ENCODE data around the gene CHAD. TPM values are rescaled to one million over a fixed set of nuclear protein-coding genes. Genes with fewer than 3 reads are reported as not detected.
"Not testable (repeated sequence)": the region's sequence is repeated elsewhere in the genome, so short reads cannot be mapped to it uniquely, and the experiment has no call there.

CHAD gene
- total RNA-seq, 1 experiment from 2014 or later = not detected

DNA sequence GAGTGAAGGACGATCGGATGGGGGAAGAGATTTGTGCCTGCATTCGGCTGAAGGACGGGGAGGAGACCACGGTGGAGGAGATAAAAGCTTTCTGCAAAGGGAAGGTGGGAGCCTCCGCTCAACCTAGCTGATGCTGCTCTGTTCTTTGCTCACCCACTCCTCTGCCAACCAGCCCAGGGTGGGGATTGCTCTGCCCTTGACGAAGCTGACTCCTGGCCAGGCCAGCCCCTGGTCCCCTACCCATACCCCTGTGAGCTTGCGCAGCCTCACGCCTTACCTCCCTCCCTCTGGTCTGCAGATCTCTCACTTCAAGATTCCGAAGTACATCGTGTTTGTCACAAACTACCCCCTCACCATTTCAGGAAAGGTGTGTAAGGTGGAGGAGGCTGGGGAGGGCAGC, 5.2 kb upstream of the CHAD start:
- no peak for DNase-seq (ENCODE audit: low read depth)

DNA sequence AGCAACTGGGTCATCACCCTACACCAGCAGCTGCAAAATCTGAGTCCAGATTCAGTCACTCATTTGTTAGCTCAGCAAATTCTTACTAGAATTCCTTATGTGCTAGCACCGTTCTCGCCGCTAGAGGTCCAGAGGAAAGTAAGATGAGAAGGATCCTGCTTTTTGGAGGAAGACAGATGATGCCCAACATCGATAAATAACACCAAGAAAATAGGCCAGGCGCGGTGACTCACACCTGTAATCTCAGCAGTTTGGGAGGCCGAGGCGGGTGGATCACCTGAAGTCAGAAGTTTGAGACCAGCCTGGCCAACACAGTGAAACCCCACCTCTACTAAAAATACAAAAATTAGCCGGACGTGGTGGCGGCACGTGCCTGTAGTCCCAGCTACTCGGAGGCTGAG, 4.1 kb upstream of the CHAD start:
- not testable (repeated sequence) for DNase-seq (ENCODE audit: low read depth)

GRCh38 chr17:50472286-50472685, 3.6 kb upstream of the CHAD start:
- DNase-seq (ENCODE audit: low read depth) = no peak

DNA sequence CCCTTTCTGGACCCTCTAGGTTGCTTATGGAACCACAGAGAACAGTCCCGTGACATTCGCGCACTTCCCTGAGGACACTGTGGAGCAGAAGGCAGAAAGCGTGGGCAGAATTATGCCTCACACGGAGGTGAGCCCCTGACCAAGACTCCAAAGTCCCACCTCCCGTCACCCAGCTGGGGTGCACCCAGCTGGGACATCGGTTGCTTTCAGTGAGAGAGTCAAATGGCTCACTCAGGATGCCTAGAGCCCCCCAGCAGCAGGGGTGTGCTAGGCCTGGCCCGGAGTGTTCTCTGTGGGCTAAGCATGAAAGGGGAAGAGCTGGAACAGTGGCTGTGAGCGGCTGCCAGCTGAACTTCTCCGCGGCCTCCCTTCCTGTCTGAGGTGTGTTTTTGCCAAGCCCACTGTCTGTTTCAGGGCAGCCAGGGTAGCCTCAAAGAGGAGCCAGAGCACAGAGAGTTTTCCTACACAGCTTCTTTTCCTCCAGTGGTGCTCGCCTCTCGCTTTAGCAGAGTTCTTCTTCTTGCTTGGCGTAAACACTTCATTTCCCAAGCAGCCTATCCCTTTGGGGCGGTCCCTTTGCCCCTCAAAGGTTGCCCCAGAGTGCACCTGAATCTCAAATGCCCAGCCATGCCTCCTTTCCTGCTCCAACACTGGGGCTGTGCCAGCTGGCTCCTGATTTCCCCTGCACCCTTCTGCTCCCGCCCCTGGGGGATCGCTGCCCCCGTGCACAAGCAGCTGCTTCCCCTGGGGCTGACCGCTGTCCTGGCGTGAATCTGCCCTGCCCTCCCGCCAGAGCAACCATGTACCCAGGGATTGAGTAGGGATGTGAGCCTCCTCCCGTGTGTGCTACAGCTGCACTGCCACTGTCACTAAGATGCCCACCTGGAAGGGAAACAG, 2.6 kb upstream of the CHAD start:
- no peak for DNase-seq (ENCODE audit: low read depth)

GRCh38 chr17:50470426-50470825, 1.7 kb upstream of the CHAD start:
- DNase-seq (ENCODE audit: low read depth) = no peak

DNA sequence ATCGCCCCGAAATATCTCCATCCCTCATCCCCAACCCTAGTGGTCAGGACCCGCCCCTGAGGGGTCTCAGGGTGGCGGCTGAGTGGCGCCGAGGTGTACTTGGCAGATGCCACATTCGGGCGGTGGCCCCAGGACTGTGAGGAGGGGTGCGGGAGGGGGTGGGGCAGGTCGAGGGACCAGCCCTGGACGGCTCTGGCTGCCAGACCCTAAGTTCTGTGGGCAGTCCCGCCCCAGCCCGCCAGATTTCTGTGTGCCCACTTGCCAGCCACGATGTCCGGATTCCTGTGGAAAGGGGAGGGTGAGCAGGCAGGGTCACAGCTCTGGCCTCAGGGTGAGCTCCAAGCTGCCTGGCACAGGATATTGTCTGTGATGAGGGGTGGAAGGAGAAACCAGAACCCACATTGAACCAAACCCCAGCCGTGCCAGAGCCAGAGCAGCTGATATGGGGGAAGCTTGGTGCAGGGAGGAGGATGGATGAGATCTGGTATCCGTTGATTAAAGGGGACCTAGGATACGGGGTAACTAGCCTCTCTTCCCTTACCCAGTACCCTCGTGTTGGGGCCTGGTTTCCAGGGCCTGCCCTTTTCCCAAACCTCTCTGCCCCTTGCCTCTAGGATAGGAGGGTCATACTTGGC, 1.1 kb upstream of the CHAD start:
- no peak for DNase-seq (ENCODE audit: low read depth)

GRCh38 chr17:50469208-50469605, 527 bp upstream of the CHAD start:
- DNase-seq (ENCODE audit: low read depth) = no peak

- no peak for DNase-seq (ENCODE audit: low read depth)
Observed at GRCh38 chr17:50467855-50468303, 801 bp downstream of the CHAD start.

GRCh38 chr17:50467114-50467854, 1.4 kb downstream of the CHAD start:
- DNase-seq (ENCODE audit: low read depth) = no peak

DNA sequence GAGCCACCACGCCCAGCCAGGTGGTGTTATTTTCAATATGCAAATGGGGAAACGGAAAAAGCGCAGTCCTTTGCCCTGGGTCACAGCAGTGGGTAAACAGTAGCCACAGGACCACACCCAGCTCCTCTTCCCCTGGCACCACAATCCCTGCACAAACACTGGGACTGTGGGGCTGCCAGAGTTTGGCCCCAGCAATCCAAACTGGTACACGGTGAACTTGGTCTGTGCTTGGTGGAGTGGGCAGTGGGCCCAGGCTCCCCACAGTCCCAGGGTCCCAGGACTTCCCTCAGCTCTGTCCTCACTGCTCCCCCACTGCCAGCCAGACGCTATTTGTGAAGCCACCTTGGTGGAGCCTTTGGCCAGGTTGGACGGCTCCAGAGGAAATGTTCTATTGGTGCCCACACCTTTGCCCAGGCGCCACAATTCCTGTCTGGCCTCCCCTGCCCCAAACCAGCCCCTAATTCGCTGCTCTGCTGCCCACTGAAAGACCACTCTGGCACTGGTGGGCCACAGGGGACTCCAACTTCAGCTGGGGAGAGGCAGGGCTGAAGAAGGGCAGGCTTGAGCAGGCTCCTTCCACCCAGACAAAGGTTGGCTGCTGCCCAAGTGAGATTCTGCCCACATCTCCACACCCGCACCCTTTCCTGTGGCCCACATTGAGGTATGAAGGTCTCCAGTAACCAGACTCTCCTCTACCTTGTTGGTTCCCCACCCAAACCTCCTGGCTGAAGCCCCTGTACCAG, 2.1 kb downstream of the CHAD start:
- DNase-seq (ENCODE audit: low read depth) = no peak

- DNase-seq (ENCODE audit: low read depth) = no peak
Observed at GRCh38 chr17:50465635-50466034, 3.0 kb downstream of the CHAD start.

DNA sequence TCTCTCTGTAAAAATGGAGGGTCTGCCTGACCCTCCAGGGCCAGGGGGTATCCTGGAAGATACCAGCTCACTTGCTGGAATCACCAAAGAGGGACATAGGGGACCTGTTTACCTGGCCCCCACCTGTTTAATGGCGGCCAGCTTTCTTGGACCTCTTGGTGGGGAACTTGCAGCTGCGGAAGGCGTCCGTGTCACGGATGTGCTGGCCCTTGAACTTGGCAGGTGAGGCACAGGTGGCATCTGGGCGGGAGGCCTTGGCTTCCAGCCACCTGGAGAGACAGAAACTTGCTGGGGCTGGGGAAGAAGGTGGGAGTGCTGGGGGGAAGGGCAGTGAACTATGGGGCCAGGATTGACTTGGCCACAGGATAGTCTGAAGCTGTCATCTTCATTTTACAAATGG, 3.5 kb downstream of the CHAD start:
- no peak for DNase-seq (ENCODE audit: low read depth)

GRCh38 chr17:50464736-50465135, 3.9 kb downstream of the CHAD start:
- DNase-seq (ENCODE audit: low read depth) = no peak

DNA sequence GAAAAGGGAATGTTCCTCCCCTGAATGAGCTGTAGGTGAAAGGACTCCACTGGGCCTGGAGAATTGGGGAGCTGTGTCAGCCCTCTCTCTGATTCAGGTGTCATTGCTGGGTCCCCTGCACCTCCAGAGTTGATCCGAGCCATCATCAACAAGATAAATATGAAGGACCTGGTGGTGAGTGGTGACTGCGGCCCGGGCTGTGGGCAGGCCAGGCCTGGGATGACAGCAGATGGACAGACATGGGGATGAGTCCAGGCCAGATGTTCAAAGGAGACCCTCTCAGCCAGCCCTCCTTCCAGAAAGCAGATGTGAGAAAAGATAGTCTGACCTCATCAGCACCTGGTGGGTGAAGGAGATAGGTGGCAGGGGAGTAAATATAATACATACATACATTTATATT, 4.6 kb downstream of the CHAD start:
- DNase-seq (ENCODE audit: low read depth) = no peak

GRCh38 chr17:50462446-50462845, 6.2 kb downstream of the CHAD start:
- no peak for DNase-seq (ENCODE audit: low read depth)

DNA sequence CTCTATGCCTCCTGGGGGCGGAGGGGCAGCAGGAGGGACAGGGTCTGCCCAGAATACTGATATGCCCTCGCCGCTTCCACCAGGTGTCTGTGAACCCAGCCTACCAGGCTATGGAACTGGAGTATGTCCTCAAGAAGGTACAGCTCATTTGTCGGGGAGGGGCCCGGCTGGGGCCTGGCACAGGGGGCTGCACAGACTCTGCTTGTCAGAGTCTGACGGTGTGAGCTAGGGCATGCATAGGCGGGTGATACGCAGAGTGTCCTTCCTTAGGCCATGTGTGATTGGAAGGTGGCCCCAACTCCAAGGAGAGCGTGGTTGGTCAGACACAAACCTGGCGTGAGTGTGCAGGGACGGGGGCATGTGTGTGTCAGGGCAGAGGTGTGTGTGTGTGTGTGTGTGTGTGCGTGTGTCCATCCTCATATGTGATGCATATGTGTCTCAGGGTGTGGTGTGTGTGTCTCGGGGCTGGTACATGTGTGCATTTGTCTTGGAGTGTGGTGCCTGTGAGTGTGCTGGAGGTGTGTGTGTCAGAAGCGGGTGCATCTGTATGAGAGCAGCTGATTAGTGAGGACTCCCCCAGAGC, 7.0 kb downstream of the CHAD start:
- DNase-seq (ENCODE audit: low read depth) = no peak

DNA sequence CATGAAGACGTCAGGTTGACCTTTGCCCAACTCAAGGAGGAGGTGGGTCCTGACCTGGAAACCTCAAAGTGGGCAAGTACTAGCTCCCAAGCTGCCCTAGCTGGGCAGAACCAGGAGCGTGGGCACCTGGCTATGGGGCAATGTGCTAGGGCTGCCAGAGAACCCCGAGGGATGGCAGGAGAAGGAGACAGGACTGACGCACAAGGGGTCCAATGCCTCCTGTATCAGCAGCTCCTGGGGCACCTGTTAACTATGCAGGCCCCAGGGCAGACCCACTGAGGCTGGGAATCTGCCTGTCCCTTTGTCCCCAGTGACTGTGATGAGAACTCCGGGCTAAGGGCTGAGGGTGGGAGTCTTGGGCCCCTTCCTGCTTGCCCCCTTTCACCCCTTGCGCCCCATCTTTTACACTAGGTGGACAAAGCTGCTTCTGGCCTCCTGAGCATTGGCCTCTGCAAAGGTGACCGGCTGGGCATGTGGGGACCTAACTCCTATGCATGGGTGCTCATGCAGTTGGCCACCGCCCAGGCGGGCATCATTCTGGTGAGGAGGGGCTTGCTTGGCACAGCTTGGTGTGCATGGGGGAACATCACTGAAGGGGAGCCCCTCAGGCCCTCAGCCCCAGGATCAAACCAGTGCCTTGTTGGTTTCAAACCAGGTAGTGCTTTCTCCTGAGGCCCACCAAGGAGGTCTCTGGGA, 7.7 kb downstream of the CHAD start:
- no peak for DNase-seq (ENCODE audit: low read depth)

- no peak for DNase-seq (ENCODE audit: low read depth)
Observed at GRCh38 chr17:50459756-50460155, 8.9 kb downstream of the CHAD start.

GRCh38 chr17:50458701-50459676, 9.7 kb downstream of the CHAD start:
- peak; percentile 58 for DNase-seq (ENCODE audit: low read depth)

DNA sequence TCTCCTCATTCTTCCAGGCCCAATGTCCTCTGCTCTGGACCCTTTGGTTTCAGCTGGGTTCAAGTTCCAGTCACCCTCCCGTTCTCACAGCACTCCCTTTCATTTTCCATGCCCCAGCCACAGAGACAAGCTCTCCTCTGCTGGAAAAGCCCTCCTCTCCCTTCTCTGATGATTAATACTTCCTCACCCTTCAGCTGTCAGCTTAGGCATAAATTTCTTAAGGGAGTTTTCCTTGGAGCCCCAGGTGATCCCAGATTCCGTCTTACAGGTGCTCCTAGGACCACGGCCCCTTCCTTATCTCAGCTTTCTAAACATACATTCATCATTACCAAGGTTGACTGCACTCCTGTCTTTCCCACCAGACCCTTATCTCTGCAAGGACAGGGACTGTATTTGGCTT, 10.4 kb downstream of the CHAD start:
- no peak for DNase-seq (ENCODE audit: low read depth)
